Panc1 (cell line): ENCODE results near the gene COIL. TPM values are rescaled to one million over a fixed set of nuclear protein-coding genes. Genes with fewer than 3 reads are reported as not detected.

ENCODE experiments used
- ATAC-seq: fragments of 200-7000 bp; cut with Tn5 transposase; 2 replicates; pipeline ENCODE4 v1.9.1; 2020; ENCODE audit warnings: mild to moderate bottlenecking, moderate library complexity
- BruUV-seq: library from RNA; stranded (reverse); fragments of 400-500 nt; replicated peaks from 2 replicates; lab custom pipeline; 2021; lab: Mats Ljungman, UMichigan
- CTCF ChIA-PET: fragments of 300-600 bp; sonication (Branson Sonifier 250); formaldehyde crosslinking; loops from one replicate; lab custom pipeline; 2022; ENCODE audit warnings: antibody characterized with exemption; lab: Charles Lee
- POLR2A ChIA-PET: fragments of 300-600 bp; sonication (Branson Sonifier 250); formaldehyde crosslinking; loops from one replicate; lab custom pipeline; 2022; ENCODE audit warnings: antibody characterized with exemption; lab: Charles Lee
- DNase-seq: peaks from one replicate; pipeline ENCODE4 v3.0.0-alpha.2; 2010; ENCODE audit warnings: low read depth, low spot score
- H3K27ac ChIP-seq: 2 replicates; pipeline ENCODE4 v1.5.1; 2011; ENCODE audit warnings: mild to moderate bottlenecking, low read length, inconsistent platforms
- H3K27me3 ChIP-seq: fragments of 200-500 bp; sonication (Bioruptor generic); 2 replicates; pipeline ENCODE4 v1.6.0; 2014; ENCODE audit warnings: low read length, inconsistent platforms; ENCODE audit not compliant: control insufficient read depth, insufficient read depth
- H3K36me3 ChIP-seq: fragments of 200-500 bp; sonication (Bioruptor generic); 2 replicates; pipeline ENCODE4 v1.5.1; 2014; ENCODE audit warnings: inconsistent platforms, mild to moderate bottlenecking, low read length, moderate library complexity; ENCODE audit not compliant: control insufficient read depth, insufficient read depth
- H3K4me1 ChIP-seq: 2 replicates; pipeline ENCODE4 v1.5.1; 2011; ENCODE audit warnings: inconsistent platforms, mild to moderate bottlenecking, low read length, moderate library complexity; ENCODE audit not compliant: control insufficient read depth, insufficient read depth
- H3K4me3 ChIP-seq, 2 experiments: 2 replicates each; pipeline ENCODE4 v1.5.1; 2011 to 2012; ENCODE audit warnings: low read depth in 2 of 2, low read length in 2 of 2, mild to moderate bottlenecking in 2 of 2, inconsistent platforms in 1 of 2, moderate library complexity in 1 of 2
- H3K9me3 ChIP-seq: fragments of 200-500 bp; sonication (Bioruptor generic); 2 replicates; pipeline ENCODE4 v1.5.1; 2014; ENCODE audit warnings: low read depth, mild to moderate bottlenecking, inconsistent platforms, low read length, moderate library complexity; ENCODE audit not compliant: control insufficient read depth, insufficient read depth
- CTCF ChIP-seq: fragments of 450-650 bp; IDR thresholded peaks from 2 replicates; pipeline ENCODE4 v1.5.1; 2017; ENCODE audit warnings: mild to moderate bottlenecking
- POLR2AphosphoS5 ChIP-seq: IDR thresholded peaks from 2 replicates; pipeline ENCODE4 v1.6.1; 2012; ENCODE audit warnings: mild to moderate bottlenecking, low read depth, low read length, moderate library complexity
- REST ChIP-seq, 2 experiments: IDR thresholded peaks; 2 replicates each; pipeline ENCODE4 v1.6.1; 2011 to 2012; ENCODE audit warnings: low read depth in 2 of 2, control low read depth in 1 of 2, low read length in 1 of 2, mild to moderate bottlenecking in 1 of 2, moderate library complexity in 1 of 2; ENCODE audit not compliant: insufficient read depth in 1 of 2
- SIN3A ChIP-seq: IDR thresholded peaks from 2 replicates; pipeline ENCODE4 v1.6.1; 2012; ENCODE audit warnings: low read depth, mild to moderate bottlenecking, low read length, moderate library complexity, borderline replicate concordance; ENCODE audit not compliant: insufficient read depth
- TCF7L2 ChIP-seq: IDR thresholded peaks from 2 replicates; pipeline ENCODE4 v1.6.1; 2011; ENCODE audit warnings: mild to moderate bottlenecking, low read depth, low read length, inconsistent platforms
- in situ Hi-C: cut with HindIII; loops from 2 replicates; pipeline ENCODE4 v1.10.0; 2016; ENCODE audit warnings: low sequenced_read_pairs, low pct_unique_long_range_greater_than_20kb
- intact Hi-C: fragments of 100-400 bp; cut with micrococcal nuclease; formaldehyde crosslinking; loops from one replicate; pipeline ENCODE4 v1.10.0; 2022; ENCODE audit not compliant: unreplicated experiment
- total RNA-seq: library from RNA; stranded (reverse); gene quantifications from one replicate; pipeline ENCODE4 v1.2.1, GENCODE V29; 2021; ENCODE audit not compliant: unreplicated experiment

COIL gene
- total RNA-seq, 1 experiment from 2014 or later = 32.9 TPM

GRCh38 chr17:56974055-56974454 lies 13.2 kb upstream of the COIL start:
- intact Hi-C loops = no loop called here
- H3K4me3 ChIP-seq = no peak overlapping the region
- H3K4me1 ChIP-seq = peaks cover 11% of the 10 kb centered on the region
- no peaks in the 10 kb centered on the region for H3K9me3 ChIP-seq
- no peak for ATAC-seq
- no peak for DNase-seq
- no peak overlapping the region for H3K27ac ChIP-seq
- CTCF ChIA-PET = no interaction called here
- in situ Hi-C loops = no loop called here
- no TSS peak for BruUV-seq
- H3K36me3 ChIP-seq = peaks cover 3% of the 10 kb centered on the region; the same call in 1 of the 2 replicates
- POLR2A ChIA-PET = no interaction called here
- TF ChIP-seq TCF7L2 = no peak
- no peaks in the 10 kb centered on the region for H3K27me3 ChIP-seq

GRCh38 chr17:56973520-56973919 lies 12.7 kb upstream of the COIL start:
- Histone ChIP-seq H3K27ac (no peak overlapping the region), H3K4me3 (no peak overlapping the region), H3K9me3 (no peaks in the 10 kb centered on the region), H3K27me3 (no peaks in the 10 kb centered on the region), H3K36me3 (peaks cover 3% of the 10 kb centered on the region; the same call in 1 of the 2 replicates), H3K4me1 (peaks cover 6% of the 10 kb centered on the region)
- POLR2A ChIA-PET = no interaction called here
- DNase-seq (no peak), ATAC-seq (no peak)
- no TSS peak for BruUV-seq
- intact Hi-C loops (no loop called here), in situ Hi-C loops (no loop called here)
- CTCF ChIA-PET = no interaction called here
- TF ChIP-seq SIN3A (no peak), POLR2AphosphoS5 (no peak), CTCF (no peak), REST (IDR thresholded peaks at IDR 0.05; ENCODE audit: insufficient read depth in 1 of 2, low read depth in 2 of 2, low read length in 1 of 2) (no peak), TCF7L2 (no peak)

GRCh38 chr17:56972111-56972730 lies 11.4 kb upstream of the COIL start:
- Histone ChIP-seq H3K4me3 (no peak overlapping the region), H3K4me1 (peaks cover 4% of the 10 kb centered on the region; the same call in 1 of the 2 replicates), H3K36me3 (no peaks in the 10 kb centered on the region), H3K9me3 (no peaks in the 10 kb centered on the region), H3K27me3 (no peaks in the 10 kb centered on the region), H3K27ac (no peak overlapping the region)
- DNase-seq (no peak), ATAC-seq (no peak)
- CTCF ChIA-PET = no interaction called here
- POLR2A ChIA-PET = interaction anchor here (0.6 kb wide), 1 partner anchor 1001 kb away, joined by 4 read pairs; no protein-coding TSS in a partner anchor
- in situ Hi-C loops = no loop called here
- no TSS peak for BruUV-seq
- intact Hi-C loops = no loop called here
- TF ChIP-seq POLR2AphosphoS5 (no peak), CTCF (no peak), REST (IDR thresholded peaks at IDR 0.05; ENCODE audit: insufficient read depth in 1 of 2, low read depth in 2 of 2, low read length in 1 of 2) (no peak), SIN3A (no peak), TCF7L2 (no peak)
